Anterior cingulate cortex (tissue), 58 donors: ENCODE measurements around the gene KIRREL3.

ENCODE experiments used
- DNase-seq, 58 donors: peaks; one replicate each; lab custom pipeline; 2025; lab: John Stamatoyannopoulos, UW

Gene KIRREL3

DNA sequence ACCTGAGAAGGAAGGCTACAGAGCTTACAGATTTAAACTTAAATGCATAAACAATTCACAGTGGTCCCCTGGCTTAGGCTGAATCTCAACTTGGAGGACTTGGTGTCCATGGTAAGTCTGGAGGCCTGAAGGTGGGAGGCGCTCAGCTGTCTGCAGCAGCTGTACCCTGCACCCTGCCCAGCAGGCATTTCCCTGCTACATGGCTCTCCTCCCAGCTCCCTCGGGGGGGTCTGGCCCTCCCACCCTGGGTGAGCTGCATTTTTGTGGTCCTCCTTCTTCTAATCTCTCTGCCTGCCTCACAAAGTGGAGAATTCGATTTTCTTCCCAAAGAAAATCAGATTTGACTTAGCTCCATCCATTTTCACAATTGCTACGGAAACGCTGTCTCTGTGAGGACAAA lies 273.2 kb downstream of the KIRREL3 start:
- no peak for DNase-seq

DNA sequence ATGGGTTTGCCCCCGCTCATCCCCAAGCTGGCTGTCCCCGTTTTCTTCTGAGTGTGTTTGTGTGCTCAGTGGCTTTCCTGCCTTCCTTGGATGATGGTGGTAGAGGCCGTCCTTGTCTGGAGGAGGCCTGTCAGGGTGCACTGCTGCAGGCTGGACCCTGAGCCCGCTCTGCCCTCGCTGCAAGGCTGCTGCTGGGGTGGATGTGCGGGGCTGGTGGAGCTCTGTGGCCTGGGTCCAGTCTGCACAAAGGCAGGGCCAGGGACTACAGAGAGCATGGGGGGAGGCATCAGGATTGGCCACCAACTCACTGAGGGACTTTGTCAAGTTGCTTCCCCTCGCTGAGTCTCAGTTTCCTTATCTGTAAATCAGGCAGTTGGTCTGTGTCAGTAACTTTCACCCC lies 275.0 kb downstream of the KIRREL3 start:
- DNase-seq = no peak

DNA sequence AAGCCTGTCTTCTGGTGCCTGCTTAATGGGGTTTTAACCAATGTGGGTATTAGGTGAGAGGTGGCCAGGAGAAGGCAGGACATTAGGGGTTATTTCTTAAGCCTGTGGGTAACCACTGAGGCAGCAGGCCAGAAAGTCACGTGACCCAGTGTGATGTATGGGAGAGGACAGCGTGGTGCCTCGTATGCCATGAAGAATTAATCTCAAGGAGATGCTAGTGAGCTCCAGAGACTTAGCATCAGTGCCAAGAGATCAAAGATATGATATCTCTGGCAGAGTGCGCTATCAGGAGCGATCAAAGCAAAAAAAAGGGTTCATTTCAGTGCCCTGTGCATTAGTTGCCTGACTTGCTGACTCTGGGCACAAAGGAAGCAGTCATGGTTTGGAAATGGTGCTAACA lies 275.5 kb downstream of the KIRREL3 start:
- no peak for DNase-seq

DNA sequence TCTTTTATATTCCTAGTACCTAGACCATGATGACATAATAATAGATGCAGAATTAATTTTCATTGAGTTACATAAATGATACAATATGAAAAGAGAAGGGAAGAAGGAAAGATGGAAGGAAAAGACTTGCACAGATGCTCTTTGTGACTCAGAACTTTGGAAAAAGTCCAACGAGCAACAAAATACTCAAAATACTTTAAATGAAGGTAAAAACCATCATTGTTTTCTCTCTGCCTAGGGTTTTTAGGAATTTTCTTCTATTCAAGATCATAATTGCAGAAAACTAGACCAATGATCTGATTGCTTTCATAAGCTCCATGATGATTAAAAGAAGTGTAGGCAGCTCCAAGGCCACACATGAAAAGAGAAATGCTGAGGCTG lies 276.9 kb downstream of the KIRREL3 start:
- no peak for DNase-seq

DNA sequence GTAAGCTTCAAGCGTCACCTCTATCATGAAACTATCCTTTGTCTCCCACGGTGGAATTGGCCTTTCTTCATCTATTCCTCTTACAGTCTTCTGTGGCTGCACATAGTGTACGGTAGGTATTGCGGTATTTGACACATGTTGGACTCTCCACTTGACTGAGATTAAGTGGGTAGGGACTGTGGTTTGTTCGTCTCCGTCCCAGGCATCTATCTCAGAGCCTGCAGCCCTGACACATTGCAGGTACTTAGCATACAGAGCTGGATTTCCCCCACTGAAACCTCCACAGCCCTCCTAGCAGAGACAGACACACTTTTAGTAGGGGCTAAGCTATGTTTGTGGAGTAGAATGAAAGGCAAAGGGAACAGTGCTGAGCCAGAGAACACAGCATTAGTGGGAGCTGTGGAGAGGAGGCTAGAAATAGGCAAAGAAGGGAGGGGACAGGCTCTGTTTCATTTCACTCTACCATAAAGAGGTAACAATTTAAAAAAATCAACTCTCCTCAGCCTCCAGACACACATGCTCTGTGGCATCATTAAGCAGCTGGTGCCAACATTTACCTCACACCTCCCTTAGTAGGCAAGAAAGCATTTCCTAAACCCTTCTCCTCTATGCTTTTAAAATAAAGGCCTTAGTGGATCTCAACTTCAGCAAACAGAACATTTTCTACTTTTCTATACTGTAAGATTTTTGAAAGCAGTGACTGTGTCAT lies 277.5 kb downstream of the KIRREL3 start:
- peak in 7 of 58 donors; percentile 10 to 60 (median 44) for DNase-seq

DNA sequence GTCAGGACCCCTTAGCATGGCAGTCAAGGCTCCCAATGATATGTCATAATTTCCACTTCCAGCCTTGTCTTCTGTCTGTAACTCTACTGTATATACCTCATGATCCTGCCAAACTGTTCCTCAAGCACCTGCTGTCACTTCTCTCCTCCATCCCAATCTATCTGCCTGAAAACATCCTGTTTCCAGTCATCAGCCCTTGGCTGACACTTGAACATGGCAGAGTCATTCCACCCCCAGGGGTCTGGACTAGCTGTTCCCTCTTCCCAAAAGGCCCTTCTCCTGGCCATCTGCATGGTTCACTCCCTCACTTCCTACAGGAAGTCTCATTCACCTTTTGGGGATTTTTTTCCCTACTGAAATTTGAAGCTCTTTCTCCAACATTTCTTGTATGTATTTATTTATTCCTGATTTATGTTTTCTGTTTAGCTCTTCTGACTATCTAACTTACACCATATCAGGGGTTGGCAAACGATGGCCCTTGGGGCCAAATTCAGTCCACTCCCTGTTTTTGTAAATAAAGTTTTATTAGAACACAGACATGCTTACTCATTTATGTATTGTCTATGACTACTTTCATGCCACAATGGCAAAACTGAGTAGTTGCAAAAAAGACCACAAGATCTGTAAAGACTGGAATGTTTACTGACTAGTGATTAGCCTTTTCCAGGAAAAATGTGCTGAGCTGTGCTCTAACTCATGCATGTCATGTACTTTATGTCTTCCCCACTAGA lies 278.4 kb downstream of the KIRREL3 start:
- no peak for DNase-seq

DNA sequence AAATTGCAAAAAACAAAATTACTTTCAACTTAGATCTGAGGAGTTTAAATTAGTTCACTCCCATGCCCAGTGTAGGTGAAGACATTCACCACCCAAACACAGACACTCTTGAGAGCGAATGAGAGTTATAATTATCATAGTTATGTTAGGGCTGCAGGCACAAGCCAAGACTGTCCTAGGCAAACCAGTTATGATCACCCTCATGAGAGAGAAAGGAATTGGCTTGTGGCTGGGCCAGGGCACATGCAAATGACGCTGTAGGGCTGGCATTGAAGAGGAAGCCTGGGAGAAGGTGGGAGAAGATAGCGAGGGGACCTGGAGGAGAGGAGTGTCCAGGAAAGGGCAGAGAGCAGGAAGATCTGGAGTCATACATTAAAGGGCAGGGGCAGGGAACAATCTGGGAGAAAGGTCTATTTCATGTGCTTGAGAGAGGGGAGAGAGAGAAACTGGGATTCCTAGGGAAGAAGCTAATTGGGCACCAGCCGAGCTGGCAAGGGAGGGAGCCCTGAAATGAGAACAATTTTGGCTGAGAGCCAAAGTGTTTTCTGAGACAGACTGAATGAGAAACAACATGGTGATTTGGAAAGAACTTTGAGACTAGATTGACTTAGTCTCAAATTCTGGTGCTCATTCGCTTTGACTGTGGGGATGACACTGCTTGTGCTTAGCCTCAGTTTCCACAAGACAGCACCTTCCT lies 279.9 kb downstream of the KIRREL3 start:
- DNase-seq = peak in 2 of 58 donors; percentile 30 to 36

DNA sequence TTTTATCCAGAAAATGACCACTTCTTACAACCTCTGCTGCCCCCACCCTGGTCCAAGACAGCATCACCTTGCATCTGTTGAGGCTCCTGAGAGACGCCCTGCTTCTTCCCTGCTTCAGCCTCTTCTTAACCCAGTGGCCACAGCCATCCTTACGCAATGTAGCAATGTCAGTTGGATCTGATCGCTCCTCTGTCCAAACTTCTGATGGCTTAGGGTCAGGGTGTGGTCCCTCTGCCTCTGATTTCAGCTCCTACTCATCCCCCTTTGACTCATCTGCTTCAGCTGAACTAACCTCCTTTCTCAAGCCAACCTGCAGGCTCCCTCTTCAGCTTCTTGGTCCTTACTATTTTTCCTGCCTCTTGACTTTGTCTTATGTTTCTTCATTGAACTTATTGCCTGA lies 280.8 kb downstream of the KIRREL3 start:
- no peak for DNase-seq

DNA sequence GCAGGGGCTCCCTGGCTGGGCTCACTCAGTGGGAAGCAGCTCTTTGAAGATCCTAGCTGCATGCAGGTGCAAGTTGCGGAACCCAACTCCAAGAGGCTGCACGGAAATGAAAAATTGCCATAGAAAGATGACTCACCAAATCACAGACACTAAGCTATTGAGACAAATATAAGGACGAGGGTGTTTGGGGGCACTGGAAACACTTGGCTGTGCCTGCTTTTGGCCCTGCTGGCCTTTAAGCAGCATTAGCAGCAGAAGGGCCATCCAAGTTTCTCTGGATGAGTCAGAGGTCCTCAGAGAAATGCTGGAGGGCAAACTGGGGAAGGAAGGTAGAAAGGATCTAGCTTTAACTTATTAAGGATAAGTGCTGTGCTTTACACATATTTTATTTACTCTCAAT lies 282.3 kb downstream of the KIRREL3 start:
- peak in 1 of 58 donors; percentile 30 for DNase-seq

DNA sequence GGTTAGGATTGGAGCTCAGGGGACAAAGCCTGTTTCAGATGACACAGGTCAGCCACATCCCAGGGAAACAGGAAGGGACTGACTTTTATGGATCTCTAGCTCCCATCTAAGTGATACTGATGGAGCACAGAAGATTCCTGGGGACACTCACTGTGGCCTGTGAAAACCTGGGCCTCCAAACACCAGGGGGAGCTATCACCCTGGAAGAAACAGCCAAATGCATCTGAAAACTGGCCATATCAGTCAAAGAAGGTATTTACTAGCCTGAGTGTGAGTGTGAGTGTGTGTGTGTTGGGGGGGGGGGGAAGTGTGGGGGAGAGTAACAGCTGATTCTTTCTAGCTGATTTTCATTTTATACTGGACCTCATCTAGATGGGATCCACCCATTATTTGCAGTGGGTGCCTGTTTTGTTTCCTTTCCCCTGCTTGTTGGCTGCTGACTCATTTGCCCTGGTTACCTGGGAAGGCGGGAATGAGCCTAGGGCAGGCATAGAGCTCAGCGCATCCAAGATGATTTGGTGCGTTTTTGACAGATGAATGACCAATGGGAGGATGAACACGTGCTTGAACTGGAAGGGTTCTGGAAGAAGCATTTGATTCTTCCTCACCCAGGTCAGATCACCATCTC lies 284.0 kb downstream of the KIRREL3 start:
- DNase-seq = peak in 35 of 58 donors; percentile 11 to 67 (median 37)

DNA sequence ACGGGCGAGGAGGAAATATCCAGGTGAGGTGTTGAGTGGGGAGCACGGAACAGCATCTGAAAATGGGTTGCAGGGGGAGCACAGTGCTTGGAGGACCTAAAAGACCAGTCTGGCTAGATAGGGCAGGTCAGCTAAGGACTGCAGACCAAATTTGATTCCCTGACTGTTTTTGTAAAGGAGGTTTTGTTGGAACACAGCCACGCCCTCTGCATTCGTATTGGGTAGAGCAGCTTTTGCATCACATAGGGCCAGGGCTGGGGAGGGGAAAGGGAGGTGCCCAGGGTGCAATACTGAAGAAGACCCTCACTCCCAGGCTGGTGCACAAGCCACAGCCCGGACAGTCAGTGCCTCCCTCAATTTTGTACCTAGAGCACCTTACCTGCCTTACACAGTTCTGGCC lies 286.8 kb downstream of the KIRREL3 start:
- no peak for DNase-seq

DNA sequence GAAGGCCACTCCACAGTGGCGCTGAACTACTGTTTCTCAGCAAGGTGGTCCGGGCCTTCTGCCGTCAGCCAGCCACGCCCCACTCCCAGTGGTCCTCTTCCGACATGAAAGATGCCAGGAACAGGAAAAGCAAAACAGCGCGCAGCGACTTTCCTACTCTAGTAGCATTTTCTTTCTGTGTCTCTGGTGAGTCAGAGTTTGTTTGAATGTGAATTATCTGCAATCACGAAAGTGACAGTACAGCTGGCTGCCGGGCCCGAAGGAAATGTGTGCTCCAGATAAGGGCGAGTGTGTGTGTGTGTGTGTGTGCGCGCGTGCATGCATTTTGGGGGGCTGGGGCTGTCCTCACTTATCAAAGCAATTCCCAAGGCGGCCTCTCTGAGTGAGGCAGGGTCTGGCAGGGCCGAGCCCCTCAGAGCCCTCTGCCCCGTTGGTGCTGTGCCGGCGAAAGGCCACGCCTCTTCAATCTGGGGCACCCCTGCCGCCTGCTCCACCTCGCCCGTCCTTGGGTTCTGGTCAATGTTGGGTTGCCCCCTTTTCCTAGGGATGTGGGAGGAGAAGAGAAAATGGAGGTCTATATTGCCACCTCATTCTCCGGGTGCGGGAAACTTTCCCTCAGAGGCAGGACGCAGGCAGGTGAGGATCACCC lies 288.5 kb downstream of the KIRREL3 start:
- DNase-seq = peak in 18 of 58 donors; percentile 16 to 58 (median 30)

DNA sequence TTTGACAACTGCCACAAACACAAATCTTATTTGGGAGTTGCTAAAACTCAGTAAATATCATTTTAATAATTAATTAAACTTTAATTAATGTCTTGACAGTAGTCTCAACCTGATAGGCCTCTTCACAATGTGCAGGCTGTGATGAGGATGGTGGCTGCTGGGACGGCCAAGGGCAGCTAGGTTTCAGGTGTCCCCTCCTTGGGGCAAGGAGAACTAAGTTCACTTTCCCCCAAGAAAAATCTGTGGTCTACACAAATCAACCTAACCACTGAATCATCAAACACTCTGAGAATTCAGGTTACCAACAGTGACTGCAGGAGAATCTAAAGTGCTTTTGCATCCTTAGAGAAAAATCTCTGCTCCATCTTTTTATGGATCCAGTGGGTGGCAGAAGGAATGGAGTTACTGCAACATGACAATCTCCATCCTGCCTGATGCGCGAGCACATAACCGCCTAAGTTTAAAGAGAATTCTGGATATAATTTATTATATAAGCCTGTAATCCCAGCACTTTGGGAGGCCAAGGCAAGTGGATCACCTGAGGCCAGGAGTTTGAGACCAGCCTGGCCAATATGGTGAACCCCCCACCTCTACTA lies 289.7 kb downstream of the KIRREL3 start:
- DNase-seq = no peak

DNA sequence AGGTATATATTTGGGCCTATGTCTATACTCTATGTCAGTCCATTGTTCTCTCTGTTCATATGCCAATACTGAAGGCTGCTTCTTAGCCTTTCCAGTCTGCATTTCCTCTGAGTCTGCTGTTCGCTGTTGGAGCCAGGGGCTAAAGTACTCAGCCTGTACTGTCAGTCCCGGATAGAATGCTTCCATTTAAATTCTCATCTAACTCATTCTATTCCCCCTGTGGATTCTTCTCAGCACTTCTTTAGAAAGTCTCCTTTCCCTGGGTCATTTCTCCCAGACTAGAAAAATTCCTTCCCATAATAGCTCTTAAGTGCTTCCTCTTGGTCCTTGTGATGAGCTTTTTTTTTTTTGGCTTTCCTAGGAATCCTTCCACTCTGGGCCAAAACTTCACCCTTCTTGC lies 293.1 kb downstream of the KIRREL3 start:
- no peak for DNase-seq

DNA sequence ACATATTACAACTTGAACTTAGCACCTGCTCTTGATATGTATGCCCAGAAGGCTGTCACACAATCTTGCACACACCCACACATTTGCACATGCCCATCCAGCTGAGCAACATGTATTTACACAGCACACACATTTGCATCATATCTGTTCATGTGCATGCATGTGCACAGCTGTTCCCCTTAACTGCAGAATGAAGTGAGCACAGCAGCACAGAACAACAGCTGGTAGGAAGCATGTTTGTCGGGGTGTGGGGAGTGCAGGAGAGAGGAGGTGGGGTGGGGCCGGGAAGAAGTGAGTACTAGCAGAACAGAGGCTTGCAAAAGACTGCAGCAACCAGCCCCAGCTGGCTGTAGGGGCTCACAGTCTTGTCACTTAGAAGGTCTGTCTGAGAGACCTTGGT lies 296.5 kb downstream of the KIRREL3 start:
- DNase-seq = no peak

DNA sequence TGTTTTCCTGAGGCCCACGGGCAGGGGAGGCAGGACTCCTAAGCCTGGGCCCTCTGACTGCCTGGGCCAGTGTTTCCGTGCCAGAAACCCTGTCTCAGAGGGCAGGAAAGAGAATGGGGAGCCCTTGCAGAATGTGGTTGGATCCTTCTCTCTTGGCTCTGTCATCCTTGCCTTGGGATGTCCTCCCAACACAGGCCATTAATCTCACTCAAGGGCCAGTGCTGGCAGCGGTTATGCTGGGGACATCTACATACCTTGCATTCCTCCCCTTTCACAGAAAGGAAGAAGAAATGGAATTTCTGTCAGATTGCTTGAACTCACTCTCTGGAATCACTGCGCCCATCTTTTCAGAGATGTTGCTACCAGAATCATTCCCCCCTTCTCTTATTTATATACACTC lies 296.9 kb downstream of the KIRREL3 start:
- peak in 2 of 58 donors; percentile 23 to 33 for DNase-seq

DNA sequence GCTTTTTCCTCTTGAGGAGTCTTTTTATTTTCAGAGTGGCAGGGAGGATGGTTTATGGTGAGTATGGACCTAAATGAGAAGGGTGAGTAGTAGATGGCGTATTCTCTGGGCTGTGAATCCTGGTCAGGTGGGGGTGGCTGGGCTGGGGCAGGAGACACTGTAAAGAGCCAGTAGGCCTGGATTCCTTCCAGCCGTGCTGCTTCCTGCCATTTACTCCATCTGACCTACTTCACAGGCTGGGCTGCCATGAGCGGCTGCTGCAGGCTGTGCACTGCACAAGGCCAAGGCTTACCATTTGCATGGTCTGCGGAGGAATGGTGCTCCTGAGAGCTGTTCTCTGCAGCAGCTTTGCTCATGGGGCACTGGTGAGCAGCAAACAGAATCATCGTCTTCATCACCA lies 297.6 kb downstream of the KIRREL3 start:
- peak in 31 of 58 donors; percentile 18 to 63 (median 36) for DNase-seq

DNA sequence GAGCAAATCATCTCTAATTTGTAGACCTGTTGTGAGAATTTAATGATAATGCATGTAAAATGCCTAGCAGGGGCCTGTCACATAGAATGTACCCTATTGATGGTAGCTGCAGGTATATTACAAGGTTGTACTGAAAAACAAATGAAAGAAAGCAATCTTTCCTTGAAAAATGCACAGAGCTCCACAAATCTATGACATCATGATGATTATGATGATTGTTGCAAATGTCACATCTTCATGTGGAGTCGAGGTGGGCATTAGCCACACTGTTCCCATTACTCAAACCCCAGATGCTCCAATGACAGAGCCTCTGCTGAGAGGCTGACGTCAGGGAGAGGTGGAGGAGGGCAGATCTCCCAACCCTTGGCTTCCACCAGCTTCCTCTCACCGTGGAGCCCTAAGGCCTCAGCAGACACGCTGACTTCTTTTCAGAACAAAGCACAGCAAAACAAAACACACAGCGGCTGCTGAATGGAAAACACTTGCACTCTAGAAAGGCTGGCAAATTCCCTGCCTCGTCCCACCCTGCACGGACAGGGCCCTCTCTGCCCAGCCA lies 298.3 kb downstream of the KIRREL3 start:
- DNase-seq = peak in 1 of 58 donors; percentile 16

DNA sequence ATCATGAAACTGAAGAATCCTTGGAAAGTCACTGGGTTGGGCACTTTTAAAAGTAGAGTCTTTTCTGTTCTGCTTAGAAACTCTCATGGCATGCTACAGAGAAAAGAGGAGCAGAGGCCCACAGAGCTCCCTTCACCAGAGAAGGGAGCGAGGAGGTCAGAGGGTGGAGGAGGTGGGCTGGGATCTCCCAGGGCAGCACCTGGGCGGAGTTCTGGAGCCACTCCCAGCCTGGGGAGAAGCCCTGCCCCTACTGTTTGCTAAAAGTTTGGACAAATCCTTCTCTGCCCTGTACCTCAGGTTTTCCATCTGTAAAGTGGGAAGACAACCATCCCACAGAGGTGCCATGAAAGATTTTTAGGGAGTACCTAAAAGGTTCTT lies 299.1 kb downstream of the KIRREL3 start:
- no peak for DNase-seq
